ENCODE measurements around the gene NKPD1.

NKPD1 gene

GRCh38 chr19:45117167-45117594, 43.6 kb downstream of the NKPD1 start:
- no peak for DNase-seq

GRCh38 chr19:45115809-45116615, 44.8 kb downstream of the NKPD1 start:
- DNase-seq, result no peak

- DNase-seq, result no peak
Observed at GRCh38 chr19:45114116-45114515, 46.7 kb downstream of the NKPD1 start.

- DNase-seq, result no peak
Observed at GRCh38 chr19:45113628-45114027, 47.2 kb downstream of the NKPD1 start.

GRCh38 chr19:45112111-45112827, 48.5 kb downstream of the NKPD1 start:
- DNase-seq, result no peak

All from NCI-H226 (cell line).